ENCODE results near the gene CDO1.

DNA sequence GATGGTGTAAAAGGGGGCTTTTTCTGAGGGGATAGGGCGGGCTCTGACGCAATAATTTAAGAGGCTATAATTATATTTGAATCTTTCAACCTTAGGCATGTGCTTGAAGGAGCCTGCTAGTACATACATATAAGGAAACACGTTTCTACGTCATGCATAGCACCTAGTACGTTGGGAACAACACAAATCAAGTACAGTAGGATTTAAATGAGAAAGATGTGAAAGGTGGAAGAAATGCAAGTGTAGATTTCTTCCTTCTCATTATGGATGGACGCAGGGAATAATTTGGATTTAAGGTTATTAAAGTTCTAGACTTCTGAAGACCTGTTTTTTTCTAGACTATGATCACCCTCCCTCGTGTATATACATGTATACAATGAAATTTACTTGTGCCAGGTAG is 927 bp upstream of the CDO1 start:
- TF ChIP-seq, protein P1, sequence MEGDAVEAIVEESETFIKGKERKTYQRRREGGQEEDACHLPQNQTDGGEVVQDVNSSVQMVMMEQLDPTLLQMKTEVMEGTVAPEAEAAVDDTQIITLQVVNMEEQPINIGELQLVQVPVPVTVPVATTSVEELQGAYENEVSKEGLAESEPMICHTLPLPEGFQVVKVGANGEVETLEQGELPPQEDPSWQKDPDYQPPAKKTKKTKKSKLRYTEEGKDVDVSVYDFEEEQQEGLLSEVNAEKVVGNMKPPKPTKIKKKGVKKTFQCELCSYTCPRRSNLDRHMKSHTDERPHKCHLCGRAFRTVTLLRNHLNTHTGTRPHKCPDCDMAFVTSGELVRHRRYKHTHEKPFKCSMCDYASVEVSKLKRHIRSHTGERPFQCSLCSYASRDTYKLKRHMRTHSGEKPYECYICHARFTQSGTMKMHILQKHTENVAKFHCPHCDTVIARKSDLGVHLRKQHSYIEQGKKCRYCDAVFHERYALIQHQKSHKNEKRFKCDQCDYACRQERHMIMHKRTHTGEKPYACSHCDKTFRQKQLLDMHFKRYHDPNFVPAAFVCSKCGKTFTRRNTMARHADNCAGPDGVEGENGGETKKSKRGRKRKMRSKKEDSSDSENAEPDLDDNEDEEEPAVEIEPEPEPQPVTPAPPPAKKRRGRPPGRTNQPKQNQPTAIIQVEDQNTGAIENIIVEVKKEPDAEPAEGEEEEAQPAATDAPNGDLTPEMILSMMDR (IDR thresholded peaks at IDR 0.05 in 8 of 11, conservative IDR thresholded peaks at IDR 0.05 in 3 of 11) = no peak
- TF ChIP-seq POLR2AphosphoS5 (IDR thresholded peaks at IDR 0.05) = no peak
